Endodermal cell (in vitro differentiated cells): ENCODE measurements around the gene CACNG1. TPM values are rescaled to one million over a fixed set of nuclear protein-coding genes. Genes with fewer than 3 reads are reported as not detected.
A peak's percentile ranks its signal among the peaks of the same experiment; 100 is the strongest.

Experiments used
- DNase-seq: peaks from one replicate; pipeline ENCODE4 v3.0.0-alpha.2; 2017
- H3K27ac ChIP-seq: 2 replicates; pipeline ENCODE4 v1.5.1; 2013; ENCODE audit warnings: mild to moderate bottlenecking, low read depth, low read length, moderate library complexity
- H3K27me3 ChIP-seq: 2 replicates; pipeline ENCODE4 v1.6.1; 2013; ENCODE audit warnings: mild to moderate bottlenecking, low read length, moderate library complexity; ENCODE audit not compliant: insufficient read depth, control insufficient read depth, poor library complexity, severe bottlenecking
- H3K36me3 ChIP-seq: 2 replicates; pipeline ENCODE4 v1.7.0; 2013; ENCODE audit warnings: mild to moderate bottlenecking, low read length, moderate library complexity; ENCODE audit not compliant: control insufficient read depth, insufficient read depth
- H3K4me1 ChIP-seq: one replicate; pipeline ENCODE4 v1.7.0; 2013; ENCODE audit warnings: low read length; ENCODE audit not compliant: control insufficient read depth, insufficient read depth
- H3K4me3 ChIP-seq: 2 replicates; pipeline ENCODE4 v1.5.1; 2013; ENCODE audit warnings: mild to moderate bottlenecking, low read length, moderate library complexity
- H3K9ac ChIP-seq: 2 replicates; pipeline ENCODE4 v1.6.1; 2013; ENCODE audit warnings: mild to moderate bottlenecking, low read length, moderate library complexity; ENCODE audit not compliant: poor library complexity, severe bottlenecking; ENCODE audit errors: extremely low read depth
- H3K9me3 ChIP-seq: 2 replicates; pipeline ENCODE4 v1.6.1; 2013; ENCODE audit warnings: mild to moderate bottlenecking, low read length, moderate library complexity; ENCODE audit not compliant: control insufficient read depth
- H3K27ac Mint-ChIP-seq: 2 replicates; pipeline ENCODE4 v1.8.0; 2020; ENCODE audit warnings: mixed read lengths
- H3K27me3 Mint-ChIP-seq: 2 replicates; pipeline ENCODE4 v1.8.0; 2021; ENCODE audit warnings: mild to moderate bottlenecking, mixed read lengths; ENCODE audit not compliant: insufficient read depth
- H3K36me3 Mint-ChIP-seq: 2 replicates; pipeline ENCODE4 v1.8.0; 2020; ENCODE audit warnings: low read depth, mixed read lengths
- H3K4me1 Mint-ChIP-seq: 2 replicates; pipeline ENCODE4 v1.8.0; 2020; ENCODE audit warnings: mixed read lengths
- H3K4me3 Mint-ChIP-seq: 2 replicates; pipeline ENCODE4 v1.8.0; 2020; ENCODE audit warnings: mild to moderate bottlenecking, moderate library complexity, mixed read lengths
- H3K9me3 Mint-ChIP-seq: 2 replicates; pipeline ENCODE4 v1.8.0; 2020; ENCODE audit warnings: mild to moderate bottlenecking, mixed read lengths
- WGBS, 2 experiments: methylation state at CpG; one replicate each; pipeline versions ENCODE4 v1.1.5 to v1.1.7; 2013; ENCODE audit warnings: missing lambda C conversion rate in 2 of 2, mixed read lengths in 1 of 2; ENCODE audit not compliant: insufficient coverage in 1 of 2, insufficient read length in 1 of 2; 5-methylcytosine and 5-hydroxymethylcytosine counted together
- total RNA-seq, 2 donors: library from RNA; stranded (reverse); fragmentation: NEBNext Ultra II Directional in 1 of 2; extraction: Animal tissue kit (Norgen Biotek cat#: 25700) in 1 of 2; gene quantifications; 2 replicates in 1 of 2; 3 replicates in 1 of 2; pipeline ENCODE4 v1.2.1, GENCODE V29; 2021
- TF ChIP-seq, protein P1 (sequence below): fragments of 200-600 bp; sonication (generic); conservative IDR thresholded peaks from 2 replicates; pipeline ENCODE4 v1.5.0; 2021; ENCODE audit warnings: antibody characterized with exemption, mild to moderate bottlenecking

CACNG1 gene
- total RNA-seq, 2 donors from 2014 or later, result not detected

GRCh38 chr17:67051155-67051538 is 6.8 kb downstream of the CACNG1 start:
- TF ChIP-seq, protein P1, sequence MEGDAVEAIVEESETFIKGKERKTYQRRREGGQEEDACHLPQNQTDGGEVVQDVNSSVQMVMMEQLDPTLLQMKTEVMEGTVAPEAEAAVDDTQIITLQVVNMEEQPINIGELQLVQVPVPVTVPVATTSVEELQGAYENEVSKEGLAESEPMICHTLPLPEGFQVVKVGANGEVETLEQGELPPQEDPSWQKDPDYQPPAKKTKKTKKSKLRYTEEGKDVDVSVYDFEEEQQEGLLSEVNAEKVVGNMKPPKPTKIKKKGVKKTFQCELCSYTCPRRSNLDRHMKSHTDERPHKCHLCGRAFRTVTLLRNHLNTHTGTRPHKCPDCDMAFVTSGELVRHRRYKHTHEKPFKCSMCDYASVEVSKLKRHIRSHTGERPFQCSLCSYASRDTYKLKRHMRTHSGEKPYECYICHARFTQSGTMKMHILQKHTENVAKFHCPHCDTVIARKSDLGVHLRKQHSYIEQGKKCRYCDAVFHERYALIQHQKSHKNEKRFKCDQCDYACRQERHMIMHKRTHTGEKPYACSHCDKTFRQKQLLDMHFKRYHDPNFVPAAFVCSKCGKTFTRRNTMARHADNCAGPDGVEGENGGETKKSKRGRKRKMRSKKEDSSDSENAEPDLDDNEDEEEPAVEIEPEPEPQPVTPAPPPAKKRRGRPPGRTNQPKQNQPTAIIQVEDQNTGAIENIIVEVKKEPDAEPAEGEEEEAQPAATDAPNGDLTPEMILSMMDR, result no peak
- 81 to 89% methylated on average over 3 to 4 of the region's 4 CpGs for WGBS, 2 experiments
- H3K4me3 Mint-ChIP-seq, result no peak overlapping the region
- no peak overlapping the region for H3K9ac ChIP-seq
- DNase-seq, result no peak
- peaks cover 31% of the 10 kb centered on the region for H3K9me3 Mint-ChIP-seq
- H3K27ac Mint-ChIP-seq, result no peak overlapping the region
- H3K27ac ChIP-seq, result no peak overlapping the region
- no peak overlapping the region for H3K4me3 ChIP-seq
- no peaks in the 10 kb centered on the region for H3K4me1 Mint-ChIP-seq
- no peaks in the 10 kb centered on the region for H3K36me3 ChIP-seq
- peaks cover 30% of the 10 kb centered on the region for H3K9me3 ChIP-seq
- peaks cover 7% of the 10 kb centered on the region for H3K36me3 Mint-ChIP-seq
- H3K4me1 ChIP-seq, result no peaks in the 10 kb centered on the region
- H3K27me3 ChIP-seq, result no peaks in the 10 kb centered on the region
- no peaks in the 10 kb centered on the region for H3K27me3 Mint-ChIP-seq

- H3K9ac ChIP-seq, result no peak overlapping the region
- no peak for DNase-seq
- WGBS, 2 experiments, result 90 to 94% methylated on average over 2 to 5 of the region's 5 CpGs
- no peaks in the 10 kb centered on the region for H3K4me1 Mint-ChIP-seq
- H3K27me3 Mint-ChIP-seq, result peaks cover 2% of the 10 kb centered on the region
- peaks cover 30% of the 10 kb centered on the region for H3K9me3 ChIP-seq
- peaks cover 27% of the 10 kb centered on the region for H3K9me3 Mint-ChIP-seq
- TF ChIP-seq, protein P1, result no peak
- peaks cover 7% of the 10 kb centered on the region for H3K36me3 Mint-ChIP-seq
- no peak overlapping the region for H3K4me3 Mint-ChIP-seq
- H3K4me1 ChIP-seq, result no peaks in the 10 kb centered on the region
- no peak overlapping the region for H3K27ac ChIP-seq
- H3K27me3 ChIP-seq, result no peaks in the 10 kb centered on the region
- H3K4me3 ChIP-seq, result no peak overlapping the region
- H3K36me3 ChIP-seq, result no peaks in the 10 kb centered on the region
- H3K27ac Mint-ChIP-seq, result no peak overlapping the region
Measured at GRCh38 chr17:67051837-67052236, 7.5 kb downstream of the CACNG1 start.

DNA sequence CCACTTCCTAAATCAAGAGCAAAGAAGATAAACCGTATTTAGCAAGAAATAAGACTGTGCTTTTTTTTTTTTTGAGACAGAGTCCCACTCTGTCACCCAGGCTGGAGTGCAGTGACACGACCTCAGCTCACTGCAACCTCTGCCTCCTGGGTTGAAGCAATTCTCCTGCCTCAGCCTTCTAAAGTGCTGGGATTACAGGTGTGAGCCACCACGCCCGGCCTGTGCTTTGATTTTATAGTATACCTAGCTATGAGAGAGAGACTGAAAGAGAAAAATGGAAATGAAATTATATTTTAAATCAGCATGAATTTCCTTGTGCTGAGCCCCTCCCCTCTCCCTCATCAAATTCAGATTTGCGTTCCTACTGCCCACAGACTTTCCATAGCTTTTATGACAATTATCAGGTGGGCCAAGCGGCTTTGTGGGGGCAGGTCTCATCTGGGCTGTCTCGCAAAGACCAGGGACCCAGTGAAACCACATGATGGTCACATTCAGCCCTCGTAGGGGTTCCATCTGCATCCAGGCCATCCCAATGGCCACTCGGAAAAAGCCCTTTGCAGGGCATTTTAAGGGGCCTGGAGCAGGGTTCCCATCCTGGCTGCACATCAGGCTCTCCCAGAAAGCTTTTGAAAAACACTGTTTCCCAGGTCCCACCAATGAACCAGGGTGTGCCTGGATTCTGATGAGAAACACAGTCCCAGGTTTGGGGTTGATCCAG is 8.5 kb downstream of the CACNG1 start:
- peaks cover 19% of the 10 kb centered on the region for H3K9me3 Mint-ChIP-seq
- H3K4me1 Mint-ChIP-seq, result no peaks in the 10 kb centered on the region
- H3K36me3 ChIP-seq, result no peaks in the 10 kb centered on the region
- no peak overlapping the region for H3K27ac Mint-ChIP-seq
- no peak overlapping the region for H3K9ac ChIP-seq
- 89 to 97% methylated on average over 7 to 9 of the region's 9 CpGs for WGBS, 2 experiments
- H3K4me1 ChIP-seq, result no peaks in the 10 kb centered on the region
- H3K9me3 ChIP-seq, result peaks cover 22% of the 10 kb centered on the region
- H3K36me3 Mint-ChIP-seq, result peaks cover 6% of the 10 kb centered on the region
- TF ChIP-seq, protein P1, result no peak
- H3K27me3 Mint-ChIP-seq, result peaks cover 2% of the 10 kb centered on the region
- no peak overlapping the region for H3K27ac ChIP-seq
- no peak overlapping the region for H3K4me3 Mint-ChIP-seq
- no peak overlapping the region for H3K4me3 ChIP-seq
- peak; percentile 38 for DNase-seq
- H3K27me3 ChIP-seq, result no peaks in the 10 kb centered on the region
